Adipose tissue (tissue), 3 donors: Measurements from ENCODE around the gene RIOX2. TPM values are rescaled to one million over a fixed set of nuclear protein-coding genes. Genes with fewer than 3 reads are reported as not detected.

Experiments
- H3K27ac ChIP-seq: one replicate; pipeline ENCODE4 v1.5.1; 2013; ENCODE audit warnings: low read depth, low read length
- WGBS, 3 donors: extraction: QIAGEN DNeasy Blood & Tissue Kit; methylation state at CpG; one replicate each; pipeline ENCODE4 v1.1.7; 2013; 5-methylcytosine and 5-hydroxymethylcytosine counted together
- polyA plus RNA-seq, 3 donors: library from polyadenylated mRNA; stranded (reverse); fragments of 200-250 nt; gene quantifications; one replicate each; pipeline ENCODE4 v1.2.3, GENCODE V29; 2013
- donor health status: healthy with polysubstance abuse.
- donor health status: Bipolar disorder and iron deficiency.
- donor health status: healthy.

The RIOX2 gene
- polyA plus RNA-seq, 3 donors = 13.1 to 21.5 (median 20.3) TPM

GRCh38 chr3:97959872-97960271 lies 12.4 kb downstream of the RIOX2 start:
- WGBS, 3 donors = 76 to 87% (median 80%) methylated on average over 5 of the region's 5 CpGs
- no peak overlapping the region for H3K27ac ChIP-seq

- 95 to 97% (median 96%) methylated on average over 9 of the region's 9 CpGs for WGBS, 3 donors
- H3K27ac ChIP-seq = no peak overlapping the region
These were observed 13.4 kb downstream of the RIOX2 start for GRCh38 chr3:97958796-97959195.

- 88 to 96% (median 91%) methylated on average over 2 of the region's 2 CpGs for WGBS, 3 donors
- no peak overlapping the region for H3K27ac ChIP-seq
These were observed 13.8 kb downstream of the RIOX2 start for GRCh38 chr3:97958396-97958795.

GRCh38 chr3:97957617-97958311 lies 14.5 kb downstream of the RIOX2 start:
- no peak overlapping the region for H3K27ac ChIP-seq
- WGBS, 3 donors = 73 to 88% (median 77%) methylated on average over 8 of the region's 8 CpGs

- H3K27ac ChIP-seq = no peak overlapping the region
- WGBS, 3 donors = 79 to 94% (median 89%) methylated on average over 3 of the region's 3 CpGs
These were observed 16.2 kb downstream of the RIOX2 start for GRCh38 chr3:97956051-97956450.

GRCh38 chr3:97954228-97954827 lies 17.9 kb downstream of the RIOX2 start:
- WGBS, 3 donors = 82 to 91% (median 84%) methylated on average over 9 of the region's 9 CpGs
- H3K27ac ChIP-seq = no peak overlapping the region

- WGBS, 3 donors = 90 to 92% (median 92%) methylated on average over 1 of the region's 1 CpG
- H3K27ac ChIP-seq = no peak overlapping the region
These were observed 19.4 kb downstream of the RIOX2 start for GRCh38 chr3:97952872-97953271.

- H3K27ac ChIP-seq = no peak overlapping the region
- 76 to 91% (median 85%) methylated on average over 3 of the region's 3 CpGs for WGBS, 3 donors
These were observed 20.0 kb downstream of the RIOX2 start for GRCh38 chr3:97952280-97952679.

- 92 to 95% (median 93%) methylated on average over 3 of the region's 3 CpGs for WGBS, 3 donors
- H3K27ac ChIP-seq = no peak overlapping the region
These were observed 21.9 kb downstream of the RIOX2 start for GRCh38 chr3:97950360-97950759.

GRCh38 chr3:97949743-97950142 lies 22.5 kb downstream of the RIOX2 start:
- WGBS, 3 donors = 75 to 86% (median 77%) methylated on average over 5 of the region's 5 CpGs
- H3K27ac ChIP-seq = no peak overlapping the region

GRCh38 chr3:97949110-97949485 lies 23.1 kb downstream of the RIOX2 start:
- H3K27ac ChIP-seq = no peak overlapping the region
- 87 to 98% (median 91%) methylated on average over 2 of the region's 2 CpGs for WGBS, 3 donors

GRCh38 chr3:97948351-97949109 lies 23.7 kb downstream of the RIOX2 start:
- WGBS, 3 donors = 81 to 93% (median 91%) methylated on average over 5 of the region's 5 CpGs
- no peak overlapping the region for H3K27ac ChIP-seq

- WGBS, 3 donors = 79 to 84% (median 79%) methylated on average over 4 of the region's 4 CpGs
- H3K27ac ChIP-seq = no peak overlapping the region
These were observed 29.3 kb downstream of the RIOX2 start for GRCh38 chr3:97942801-97943546.

GRCh38 chr3:97940034-97940433 lies 32.2 kb downstream of the RIOX2 start:
- 55 to 92% (median 73%) methylated on average over 1 of the region's 1 CpG for WGBS, 3 donors
- H3K27ac ChIP-seq = no peak overlapping the region

- H3K27ac ChIP-seq = no peak overlapping the region
- 92 to 95% (median 93%) methylated on average over 2 of the region's 2 CpGs for WGBS, 3 donors
These were observed 32.8 kb downstream of the RIOX2 start for GRCh38 chr3:97939401-97939800.

GRCh38 chr3:97938444-97938843 lies 33.8 kb downstream of the RIOX2 start:
- 67 to 100% (median 87%) methylated on average over 1 of the region's 1 CpG for WGBS, 3 donors
- no peak overlapping the region for H3K27ac ChIP-seq

GRCh38 chr3:97937205-97937604 lies 35.0 kb downstream of the RIOX2 start:
- WGBS, 3 donors = 87 to 93% (median 91%) methylated on average over 2 of the region's 2 CpGs
- H3K27ac ChIP-seq = no peak overlapping the region

GRCh38 chr3:97935842-97936241 lies 36.4 kb downstream of the RIOX2 start:
- no peak overlapping the region for H3K27ac ChIP-seq
- 78 to 89% (median 81%) methylated on average over 1 of the region's 1 CpG for WGBS, 3 donors
